ENCODE results near the gene MATCAP1.

DNA sequence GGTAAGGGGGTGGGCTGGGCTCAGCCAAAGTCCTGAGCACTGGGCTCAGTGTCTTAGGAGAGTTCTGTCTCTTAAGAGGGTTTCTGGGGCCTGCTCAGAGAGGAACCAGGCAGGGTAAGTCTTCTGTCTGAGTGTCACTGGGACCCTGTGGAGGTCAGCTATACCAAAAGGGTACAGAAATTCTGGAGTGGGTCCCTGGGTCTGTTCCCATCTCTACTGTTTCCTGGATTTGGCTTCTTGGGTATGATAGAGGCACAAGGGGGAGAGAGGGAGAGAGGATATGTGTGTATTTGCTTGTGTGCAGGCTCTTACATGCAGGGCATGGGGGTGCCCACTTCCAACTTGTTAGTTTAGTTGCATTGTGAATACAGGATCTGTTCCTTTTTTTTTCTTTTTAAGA, 9.8 kb upstream of the MATCAP1 start:
- TF ChIP-seq, protein P1, sequence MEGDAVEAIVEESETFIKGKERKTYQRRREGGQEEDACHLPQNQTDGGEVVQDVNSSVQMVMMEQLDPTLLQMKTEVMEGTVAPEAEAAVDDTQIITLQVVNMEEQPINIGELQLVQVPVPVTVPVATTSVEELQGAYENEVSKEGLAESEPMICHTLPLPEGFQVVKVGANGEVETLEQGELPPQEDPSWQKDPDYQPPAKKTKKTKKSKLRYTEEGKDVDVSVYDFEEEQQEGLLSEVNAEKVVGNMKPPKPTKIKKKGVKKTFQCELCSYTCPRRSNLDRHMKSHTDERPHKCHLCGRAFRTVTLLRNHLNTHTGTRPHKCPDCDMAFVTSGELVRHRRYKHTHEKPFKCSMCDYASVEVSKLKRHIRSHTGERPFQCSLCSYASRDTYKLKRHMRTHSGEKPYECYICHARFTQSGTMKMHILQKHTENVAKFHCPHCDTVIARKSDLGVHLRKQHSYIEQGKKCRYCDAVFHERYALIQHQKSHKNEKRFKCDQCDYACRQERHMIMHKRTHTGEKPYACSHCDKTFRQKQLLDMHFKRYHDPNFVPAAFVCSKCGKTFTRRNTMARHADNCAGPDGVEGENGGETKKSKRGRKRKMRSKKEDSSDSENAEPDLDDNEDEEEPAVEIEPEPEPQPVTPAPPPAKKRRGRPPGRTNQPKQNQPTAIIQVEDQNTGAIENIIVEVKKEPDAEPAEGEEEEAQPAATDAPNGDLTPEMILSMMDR (optimal IDR thresholded peaks at IDR 0.05 in 1 of 3, IDR thresholded peaks at IDR 0.05 in 1 of 3, conservative IDR thresholded peaks at IDR 0.05 in 1 of 3; ENCODE audit: extremely low read depth in 1 of 3, insufficient read depth in 2 of 3, low read length in 3 of 3) = no peak
- TF ChIP-seq EZH2 (IDR thresholded peaks at IDR 0.05; ENCODE audit: low read length) = no peak
